HG03064 (cell line): ENCODE results near the gene ZNF423.

Experiments
- ATAC-seq: cut with Tn5 transposase; IDR thresholded peaks from one replicate; pipeline ENCODE4 v1.9.1; 2021; ENCODE audit warnings: low read depth; ENCODE audit not compliant: unreplicated experiment

The ZNF423 gene

GRCh38 chr16:49635009-49635350 is 220.9 kb downstream of the ZNF423 start:
- ATAC-seq: no peak

GRCh38 chr16:49634235-49635008 is 221.5 kb downstream of the ZNF423 start:
- no peak for ATAC-seq

- ATAC-seq: no peak
These were observed 223.1 kb downstream of the ZNF423 start for GRCh38 chr16:49632795-49633184.

GRCh38 chr16:49632086-49632794 is 223.7 kb downstream of the ZNF423 start:
- no peak for ATAC-seq

- ATAC-seq: no peak
These were observed 224.5 kb downstream of the ZNF423 start for GRCh38 chr16:49631187-49632041.

- no peak for ATAC-seq
These were observed 225.1 kb downstream of the ZNF423 start for GRCh38 chr16:49630783-49631182.

- ATAC-seq: no peak
These were observed 226.1 kb downstream of the ZNF423 start for GRCh38 chr16:49629851-49630250.

- ATAC-seq: no peak
These were observed 227.8 kb downstream of the ZNF423 start for GRCh38 chr16:49628148-49628547.

GRCh38 chr16:49625311-49626065 is 230.4 kb downstream of the ZNF423 start:
- no peak for ATAC-seq

- no peak for ATAC-seq
These were observed 232.2 kb downstream of the ZNF423 start for GRCh38 chr16:49623501-49624266.

GRCh38 chr16:49622421-49623402 is 233.2 kb downstream of the ZNF423 start:
- ATAC-seq: no peak

GRCh38 chr16:49622084-49622390 is 233.9 kb downstream of the ZNF423 start:
- ATAC-seq: no peak

- ATAC-seq: no peak
These were observed 234.4 kb downstream of the ZNF423 start for GRCh38 chr16:49621241-49622083.

GRCh38 chr16:49620869-49621240 is 235.1 kb downstream of the ZNF423 start:
- no peak for ATAC-seq

- ATAC-seq: no peak
These were observed 235.6 kb downstream of the ZNF423 start for GRCh38 chr16:49620158-49620868.

- ATAC-seq: no peak
These were observed 236.1 kb downstream of the ZNF423 start for GRCh38 chr16:49619811-49620157.

- no peak for ATAC-seq
These were observed 237.0 kb downstream of the ZNF423 start for GRCh38 chr16:49618955-49619354.
